ENCODE data around the gene CYSTM1. TPM values are rescaled to one million over a fixed set of nuclear protein-coding genes. Genes with fewer than 3 reads are reported as not detected.

CYSTM1 gene
- total and polyA plus RNA-seq, 2 donors (not counting 3 experiments of a cell fraction or from before 2014, with no cell fraction given) = 28.9 to 41.5 TPM

GRCh38 chr5:140178482-140179116, 3.6 kb downstream of the CYSTM1 start:
- no peak overlapping the region for H2AFZ ChIP-seq (ENCODE audit: low read depth, low read length)
- no peaks in the 10 kb centered on the region for H3K27me3 ChIP-seq (ENCODE audit: control insufficient read depth in 2 of 2, insufficient read depth in 2 of 2, low read length in 2 of 2)
- POLR2A ChIA-PET = no interaction called here
- no peaks in the 10 kb centered on the region for H4K20me1 ChIP-seq (replicated peaks; ENCODE audit: control insufficient read depth, extremely low read depth, insufficient read depth, low read length)
- BruUV-seq (replicated peaks) = no TSS peak
- H3K27ac ChIP-seq (ENCODE audit: insufficient read depth, low read depth, low read length) = no peak overlapping the region
- no peaks in the 10 kb centered on the region for H3K9me3 ChIP-seq (replicated peaks; ENCODE audit: control insufficient read depth, insufficient read depth, low read length)
- CTCF ChIA-PET = interaction anchor here (0.8 to 1.6 kb wide), 6 partner anchors 8 to 180 kb away, joined by 3 to 7 read pairs (median 3); no protein-coding TSS in a partner anchor
- intact Hi-C loops (cut with micrococcal nuclease) = loop anchor here (5.0 kb wide), 1 partner anchor 179 kb away; no protein-coding TSS in a partner anchor
- H3K36me3 ChIP-seq (ENCODE audit: control insufficient read depth in 2 of 2, extremely low read depth in 1 of 2, insufficient read depth in 2 of 2, low read length in 2 of 2) = no peaks in the 10 kb centered on the region
- no peak overlapping the region for H3K4me3 ChIP-seq (replicated peaks in 1 of 3; ENCODE audit: insufficient read depth in 1 of 3, low read depth in 1 of 3, low read length in 3 of 3)
- dilution Hi-C loops (cut with MboI; ENCODE audit: extremely low pct_ligation_motif_present, low sequenced_read_pairs) = no loop called here
- TF ChIP-seq JUN (IDR thresholded peaks at IDR 0.05; ENCODE audit: borderline replicate concordance, insufficient read depth, insufficient read length, low read depth) (no peak), EZH2 (IDR thresholded peaks at IDR 0.05; ENCODE audit: borderline replicate concordance, low read depth, low read length, severe bottlenecking) (no peak), POLR2AphosphoS5 (IDR thresholded peaks at IDR 0.05; ENCODE audit: insufficient read depth, low read depth, low read length) (no peak), MYC (IDR thresholded peaks at IDR 0.05; ENCODE audit: low read depth, low read length) (no peak), POLR2A (IDR thresholded peaks at IDR 0.05; ENCODE audit: low read depth, low read length) (no peak), CTCF (IDR thresholded peaks at IDR 0.05; ENCODE audit: extremely low read depth in 1 of 2, insufficient read depth in 1 of 2, low read depth in 1 of 2, low read length in 2 of 2) (no peak), GATA2 (IDR thresholded peaks at IDR 0.05; ENCODE audit: insufficient read depth, insufficient read length, low read depth, low read length) (no peak), MAX (IDR thresholded peaks at IDR 0.05; ENCODE audit: insufficient read depth, insufficient read length) (no peak), FOS (IDR thresholded peaks at IDR 0.05; ENCODE audit: borderline replicate concordance, insufficient read depth, low read length) (no peak)
- H3K9me1 ChIP-seq (replicated peaks; ENCODE audit: control insufficient read depth, extremely low read depth, insufficient read depth, low read length) = no peaks in the 10 kb centered on the region
- no peaks in the 10 kb centered on the region for H3K79me2 ChIP-seq (ENCODE audit: control insufficient read depth, insufficient read depth, low read length)
- no peak overlapping the region for H3K9ac ChIP-seq (replicated peaks; ENCODE audit: extremely low read depth, insufficient read depth, low read length)
- no peak overlapping the region for H3K4me2 ChIP-seq (ENCODE audit: insufficient read depth, low read length)
- DNase-seq (ENCODE audit: low read depth, low spot score) (no peak), FAIRE-seq (no peak)
- H3K4me1 ChIP-seq (ENCODE audit: control insufficient read depth, extremely low read depth, insufficient read depth, low read length) = peaks cover 11% of the 10 kb centered on the region
